Liver (tissue), 9 donors: ENCODE measurements around the gene OBP2B. TPM values are rescaled to one million over a fixed set of nuclear protein-coding genes. Genes with fewer than 3 reads are reported as not detected.

ENCODE experiments used
- DNase-seq: peaks from one replicate; pipeline ENCODE4 v3.0.0-alpha.2; 2017; ENCODE audit warnings: low spot score
- H3K27ac ChIP-seq, 2 donors: one replicate each; pipeline ENCODE4 v1.7.0; 2013; ENCODE audit warnings: inconsistent platforms in 2 of 2, low read length in 2 of 2, control low read depth in 1 of 2, low read depth in 1 of 2, mild to moderate bottlenecking in 1 of 2
- H3K27me3 ChIP-seq, 4 donors: one replicate each; pipeline versions ENCODE4 v1.6.1 to v1.7.0; 2013; ENCODE audit warnings: low read length in 3 of 4, inconsistent platforms in 1 of 4, mild to moderate bottlenecking in 1 of 4, moderate library complexity in 1 of 4; ENCODE audit not compliant: control insufficient read depth in 4 of 4, insufficient read depth in 4 of 4
- H3K36me3 ChIP-seq, 4 donors: one replicate each; pipeline versions ENCODE4 v1.6.1 to v1.7.0; 2013; ENCODE audit warnings: low read length in 3 of 4, mild to moderate bottlenecking in 3 of 4, low read depth in 1 of 4, moderate library complexity in 1 of 4; ENCODE audit not compliant: control insufficient read depth in 4 of 4, insufficient read depth in 3 of 4
- H3K4me1 ChIP-seq, 4 donors: one replicate each; pipeline versions ENCODE4 v1.6.1 to v1.7.0; 2013; ENCODE audit warnings: low read length in 3 of 4, mild to moderate bottlenecking in 3 of 4, moderate library complexity in 1 of 4; ENCODE audit not compliant: control insufficient read depth in 4 of 4, insufficient read depth in 4 of 4
- H3K4me3 ChIP-seq, 3 donors: one replicate each; pipeline versions ENCODE4 v1.6.1 to v1.7.0; 2013; ENCODE audit warnings: low read length in 3 of 3, control low read depth in 1 of 3, low read depth in 1 of 3, mild to moderate bottlenecking in 1 of 3
- H3K9ac ChIP-seq, 2 donors: one replicate each; pipeline ENCODE4 v1.7.0; 2013; ENCODE audit warnings: low read length in 2 of 2, mild to moderate bottlenecking in 2 of 2, moderate library complexity in 2 of 2, control low read depth in 1 of 2, low read depth in 1 of 2
- H3K9me3 ChIP-seq, 4 donors: one replicate each; pipeline versions ENCODE4 v1.6.1 to v1.7.0; 2013; ENCODE audit warnings: low read length in 3 of 4; ENCODE audit not compliant: control insufficient read depth in 4 of 4
- ATF3 ChIP-seq: IDR thresholded peaks from 2 replicates; pipeline ENCODE4 v1.6.1; 2016; ENCODE audit warnings: antibody characterized with exemption
- EGR1 ChIP-seq, 2 donors: IDR thresholded peaks; 2 replicates each; pipeline ENCODE4 v1.6.1; 2016 to 2018; ENCODE audit warnings: antibody characterized with exemption in 2 of 2, low read depth in 2 of 2
- FOXA1 ChIP-seq: IDR thresholded peaks from 2 replicates; pipeline ENCODE4 v1.6.1; 2016; ENCODE audit warnings: antibody characterized with exemption
- FOXA2 ChIP-seq: IDR thresholded peaks from 2 replicates; pipeline ENCODE4 v1.6.1; 2016; ENCODE audit warnings: antibody characterized with exemption
- GABPA ChIP-seq, 2 donors: IDR thresholded peaks in 1 of 2; conservative IDR thresholded peaks in 1 of 2; 2 replicates each; pipeline ENCODE4 v1.6.1; 2016; ENCODE audit warnings: antibody characterized with exemption in 2 of 2, mild to moderate bottlenecking in 1 of 2, moderate library complexity in 1 of 2
- HNF4A ChIP-seq, 2 donors: conservative IDR thresholded peaks; 2 replicates each; pipeline ENCODE4 v1.6.1; 2016; ENCODE audit warnings: antibody characterized with exemption in 2 of 2, mild to moderate bottlenecking in 2 of 2
- HNF4G ChIP-seq: IDR thresholded peaks from 2 replicates; pipeline ENCODE4 v1.6.1; 2016; ENCODE audit warnings: antibody characterized with exemption
- JUND ChIP-seq, 2 donors: IDR thresholded peaks; 2 replicates each; pipeline ENCODE4 v1.6.1; 2016; ENCODE audit warnings: antibody characterized with exemption in 2 of 2
- MAX ChIP-seq: IDR thresholded peaks from 2 replicates; pipeline ENCODE4 v1.6.1; 2016; ENCODE audit warnings: antibody characterized with exemption
- NR2F2 ChIP-seq: IDR thresholded peaks from 2 replicates; pipeline ENCODE4 v1.6.1; 2016; ENCODE audit warnings: antibody characterized with exemption
- REST ChIP-seq: IDR thresholded peaks from 2 replicates; pipeline ENCODE4 v1.6.1; 2016; ENCODE audit warnings: antibody characterized with exemption, mild to moderate bottlenecking
- RXRA ChIP-seq, 2 donors: IDR thresholded peaks; 2 replicates each; pipeline ENCODE4 v1.6.1; 2017 to 2018; ENCODE audit warnings: antibody characterized with exemption in 2 of 2, mild to moderate bottlenecking in 1 of 2
- SP1 ChIP-seq: IDR thresholded peaks from 2 replicates; pipeline ENCODE4 v1.6.1; 2018; ENCODE audit warnings: antibody characterized with exemption, mild to moderate bottlenecking
- TAF1 ChIP-seq: conservative IDR thresholded peaks from 2 replicates; pipeline ENCODE4 v1.6.1; 2016; ENCODE audit warnings: antibody characterized with exemption, mild to moderate bottlenecking
- YY1 ChIP-seq: IDR thresholded peaks from 2 replicates; pipeline ENCODE4 v1.6.1; 2016; ENCODE audit warnings: antibody characterized with exemption, mild to moderate bottlenecking
- ZBTB33 ChIP-seq: IDR thresholded peaks from 2 replicates; pipeline ENCODE4 v1.6.1; 2016; ENCODE audit warnings: antibody characterized with exemption
- WGBS: extraction: QIAGEN DNeasy Blood & Tissue Kit; methylation state at CpG from one replicate; pipeline ENCODE4 v1.1.7; 2013; 5-methylcytosine and 5-hydroxymethylcytosine counted together
- polyA plus RNA-seq, 2 donors: library from polyadenylated mRNA; stranded (reverse) in 1 of 2; unstranded in 1 of 2; fragments of 200-250 nt in 1 of 2; fragments of >200 nt in 1 of 2; fragmentation: Nextera tagmentation in 1 of 2; extraction: Ambion mirVana in 1 of 2; gene quantifications; one replicate each; pipeline versions ENCODE4 v1.2.1 to v1.2.3, GENCODE V29; 2013 to 2015
- total RNA-seq, 2 donors: library from RNA; depleted of rRNA; stranded (reverse); fragments of >200 nt; gene quantifications; one replicate each; pipeline ENCODE4 v1.2.3, GENCODE V29; 2014
- donor health status: healthy.
- donor health status: healthy.
- donor health status: healthy.
- donor health status: healthy.
- donor health status: healthy.

OBP2B gene
- total and polyA plus RNA-seq, 4 donors = not detected

GRCh38 chr9:133248726-133249295 is 39.8 kb upstream of the OBP2B start:
- H3K4me1 ChIP-seq = no peaks in the 10 kb centered on the region
- no peaks in the 10 kb centered on the region for H3K36me3 ChIP-seq
- H3K27me3 ChIP-seq = no peaks in the 10 kb centered on the region
- H3K9me3 ChIP-seq = no peaks in the 10 kb centered on the region
- H3K9ac ChIP-seq = no peak overlapping the region
- no peak overlapping the region for H3K4me3 ChIP-seq
- no peak overlapping the region for H3K27ac ChIP-seq
- no peak for TF ChIP-seq MAX
- DNase-seq = no peak
- WGBS = 83% methylated on average over 8 of the region's 8 CpGs

- Histone ChIP-seq H3K9ac (no peak overlapping the region), H3K27me3 (no peaks in the 10 kb centered on the region), H3K27ac (no peak overlapping the region), H3K9me3 (no peaks in the 10 kb centered on the region), H3K4me1 (no peaks in the 10 kb centered on the region), H3K36me3 (no peaks in the 10 kb centered on the region), H3K4me3 (no peak overlapping the region)
- TF ChIP-seq FOXA1 (no peak), EGR1 (IDR thresholded peaks at IDR 0.05; ENCODE audit: low read depth in 2 of 2) (no peak), HNF4A (conservative IDR thresholded peaks at IDR 0.05) (no peak), FOXA2 (no peak), HNF4G (no peak), JUND (IDR thresholded peaks at IDR 0.05) (no peak), ATF3 (no peak), GABPA (IDR thresholded peaks at IDR 0.05 in 1 of 2, conservative IDR thresholded peaks at IDR 0.05 in 1 of 2) (no peak), MAX (no peak), SP1 (no peak), TAF1 (no peak), NR2F2 (no peak), ZBTB33 (no peak), RXRA (IDR thresholded peaks at IDR 0.05) (no peak), REST (no peak), YY1 (no peak)
- DNase-seq = no peak
- WGBS = 83% methylated on average over 6 of the region's 6 CpGs
Observed at GRCh38 chr9:133247632-133248031, 38.6 kb upstream of the OBP2B start.
